Measurements from ENCODE around the gene SLC44A4. TPM values are rescaled to one million over a fixed set of nuclear protein-coding genes. Genes with fewer than 3 reads are reported as not detected.
"Not testable (repeated sequence)": the region's sequence is repeated elsewhere in the genome, so short reads cannot be mapped to it uniquely, and the experiment has no call there.

Gene SLC44A4
- total RNA-seq, 1 experiment from 2014 or later: not detected

- Histone ChIP-seq H3K4me3 (ENCODE audit: low read depth, low read length, poor library complexity, severe bottlenecking) (peak overlapping the region; percentile 62), H3K27me3 (replicated peaks; ENCODE audit: insufficient read depth, low read depth, low read length, poor library complexity) (no peaks in the 10 kb centered on the region), H3K36me3 (ENCODE audit: insufficient read depth, low read length, poor library complexity, severe bottlenecking) (no peaks in the 10 kb centered on the region), H3K4me1 (ENCODE audit: insufficient read depth, low read length, poor library complexity, severe bottlenecking) (peaks cover 7% of the 10 kb centered on the region), H3K27ac (ENCODE audit: low read depth, low read length, poor library complexity, severe bottlenecking) (peak overlapping the region; percentile 86), H3K9me3 (ENCODE audit: low read depth, low read length, poor library complexity, severe bottlenecking) (no peaks in the 10 kb centered on the region)
- ChIA-PET POLR2A (ENCODE audit: low non-redundant PET) (interaction anchor here (0.6 kb wide), 1 partner anchor 14 kb away, joined by 10 read pairs; no protein-coding TSS in a partner anchor), CTCF (no interaction called here)
- TSS peak; percentile 66 for BruUV-seq (replicated peaks)
- DNase-seq (ENCODE audit: low spot score): peak; percentile 72
- intact Hi-C loops (cut with micrococcal nuclease; ENCODE audit: unreplicated experiment): no loop called here
- no peak for TF ChIP-seq CTCF (conservative IDR thresholded peaks at IDR 0.05; ENCODE audit: low read depth, low read length)
- no peak for TF ChIP-seq EZH2 (IDR thresholded peaks at IDR 0.05; ENCODE audit: borderline replicate concordance, low read depth, low read length, poor library complexity, severe bottlenecking)
These were observed 56.6 kb downstream of the SLC44A4 start for GRCh38 chr6:31822036-31822821.

GRCh38 chr6:31821301-31822035 lies 57.3 kb downstream of the SLC44A4 start:
- TF ChIP-seq CTCF (conservative IDR thresholded peaks at IDR 0.05; ENCODE audit: low read depth, low read length) (no peak), EZH2 (IDR thresholded peaks at IDR 0.05; ENCODE audit: borderline replicate concordance, low read depth, low read length, poor library complexity, severe bottlenecking) (no peak)
- Histone ChIP-seq H3K9me3 (ENCODE audit: low read depth, low read length, poor library complexity, severe bottlenecking) (no peaks in the 10 kb centered on the region), H3K36me3 (ENCODE audit: insufficient read depth, low read length, poor library complexity, severe bottlenecking) (no peaks in the 10 kb centered on the region), H3K4me1 (ENCODE audit: insufficient read depth, low read length, poor library complexity, severe bottlenecking) (peaks cover 7% of the 10 kb centered on the region), H3K27ac (ENCODE audit: low read depth, low read length, poor library complexity, severe bottlenecking) (peak overlapping the region; percentile 86), H3K27me3 (replicated peaks; ENCODE audit: insufficient read depth, low read depth, low read length, poor library complexity) (no peaks in the 10 kb centered on the region), H3K4me3 (ENCODE audit: low read depth, low read length, poor library complexity, severe bottlenecking) (peak overlapping the region; percentile 62)
- TSS peak; percentile 69 for BruUV-seq (replicated peaks)
- intact Hi-C loops (cut with micrococcal nuclease; ENCODE audit: unreplicated experiment): no loop called here
- ChIA-PET POLR2A (ENCODE audit: low non-redundant PET) (no interaction called here), CTCF (no interaction called here)
- DNase-seq (ENCODE audit: low spot score): peak; percentile 81

GRCh38 chr6:31820399-31820798 lies 58.4 kb downstream of the SLC44A4 start:
- H3K9me3 ChIP-seq (ENCODE audit: low read depth, low read length, poor library complexity, severe bottlenecking); H3K36me3 ChIP-seq (ENCODE audit: insufficient read depth, low read length, poor library complexity, severe bottlenecking); DNase-seq (ENCODE audit: low spot score); BruUV-seq (replicated peaks); H3K27me3 ChIP-seq (replicated peaks; ENCODE audit: insufficient read depth, low read depth, low read length, poor library complexity); H3K4me1 ChIP-seq (ENCODE audit: insufficient read depth, low read length, poor library complexity, severe bottlenecking); H3K4me3 ChIP-seq (ENCODE audit: low read depth, low read length, poor library complexity, severe bottlenecking); intact Hi-C loops (cut with micrococcal nuclease; ENCODE audit: unreplicated experiment); CTCF ChIA-PET; H3K27ac ChIP-seq (ENCODE audit: low read depth, low read length, poor library complexity, severe bottlenecking): not testable (repeated sequence)
- POLR2A ChIA-PET (ENCODE audit: low non-redundant PET): interaction anchor here (0.7 kb wide), 1 partner anchor 117 kb away, joined by 6 read pairs; the partner anchor contains the start of gene ABHD16A

Data from A673 (cell line).